ENCODE results near the gene NOD2. TPM values are rescaled to one million over a fixed set of nuclear protein-coding genes. Genes with fewer than 3 reads are reported as not detected.

The NOD2 gene
- total and polyA plus RNA-seq, 11 donors: 0.21 to 6.5 (median 0.74) TPM

DNA sequence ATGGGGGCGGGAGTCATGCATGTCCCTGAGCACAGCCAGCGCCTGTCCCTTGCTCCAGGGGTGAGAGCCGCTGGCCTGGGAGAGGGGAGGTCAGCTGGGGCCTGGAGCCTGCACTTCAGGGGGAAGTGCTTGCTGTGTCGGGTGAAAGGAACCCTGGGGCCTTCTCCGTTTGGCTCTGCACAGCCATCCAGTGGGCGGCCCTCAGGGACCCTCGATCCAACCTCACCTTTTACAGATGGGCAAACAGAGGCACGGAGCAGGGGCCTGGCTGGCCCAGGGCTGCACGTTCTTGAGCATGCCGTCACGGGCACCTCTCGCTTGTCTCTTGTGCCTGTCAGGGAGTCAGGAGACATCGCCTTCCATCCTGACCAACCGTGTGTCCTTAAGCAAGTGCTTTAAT lies 14.1 kb upstream of the NOD2 start:
- ATAC-seq (no peak), DNase-seq (no peak)
- peaks cover 0 to 10% (median 0%) of the 10 kb centered on the region in 9 donors for H3K27me3 ChIP-seq
- H3K9me3 ChIP-seq: no peaks in the 10 kb centered on the region
- WGBS, 4 donors: 80 to 89% (median 84%) methylated on average over 14 of the region's 14 CpGs
- H3K4me3 ChIP-seq: peak overlapping the region in 1 of 12 donors; percentile 70
- H3K27ac ChIP-seq: peak overlapping the region in 1 of 12 donors; percentile 90
- H3K36me3 ChIP-seq: peaks cover 0 to 37% (median 0%) of the 10 kb centered on the region in 9 donors
- intact Hi-C loops (cut with DNase I): no loop called here
- peaks cover 0 to 54% (median 0%) of the 10 kb centered on the region in 12 donors for H3K4me1 ChIP-seq
- TF ChIP-seq, protein P1, sequence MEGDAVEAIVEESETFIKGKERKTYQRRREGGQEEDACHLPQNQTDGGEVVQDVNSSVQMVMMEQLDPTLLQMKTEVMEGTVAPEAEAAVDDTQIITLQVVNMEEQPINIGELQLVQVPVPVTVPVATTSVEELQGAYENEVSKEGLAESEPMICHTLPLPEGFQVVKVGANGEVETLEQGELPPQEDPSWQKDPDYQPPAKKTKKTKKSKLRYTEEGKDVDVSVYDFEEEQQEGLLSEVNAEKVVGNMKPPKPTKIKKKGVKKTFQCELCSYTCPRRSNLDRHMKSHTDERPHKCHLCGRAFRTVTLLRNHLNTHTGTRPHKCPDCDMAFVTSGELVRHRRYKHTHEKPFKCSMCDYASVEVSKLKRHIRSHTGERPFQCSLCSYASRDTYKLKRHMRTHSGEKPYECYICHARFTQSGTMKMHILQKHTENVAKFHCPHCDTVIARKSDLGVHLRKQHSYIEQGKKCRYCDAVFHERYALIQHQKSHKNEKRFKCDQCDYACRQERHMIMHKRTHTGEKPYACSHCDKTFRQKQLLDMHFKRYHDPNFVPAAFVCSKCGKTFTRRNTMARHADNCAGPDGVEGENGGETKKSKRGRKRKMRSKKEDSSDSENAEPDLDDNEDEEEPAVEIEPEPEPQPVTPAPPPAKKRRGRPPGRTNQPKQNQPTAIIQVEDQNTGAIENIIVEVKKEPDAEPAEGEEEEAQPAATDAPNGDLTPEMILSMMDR (IDR thresholded peaks at IDR 0.05): no peak
- no peak for TF ChIP-seq POLR2A (IDR thresholded peaks at IDR 0.05)

DNA sequence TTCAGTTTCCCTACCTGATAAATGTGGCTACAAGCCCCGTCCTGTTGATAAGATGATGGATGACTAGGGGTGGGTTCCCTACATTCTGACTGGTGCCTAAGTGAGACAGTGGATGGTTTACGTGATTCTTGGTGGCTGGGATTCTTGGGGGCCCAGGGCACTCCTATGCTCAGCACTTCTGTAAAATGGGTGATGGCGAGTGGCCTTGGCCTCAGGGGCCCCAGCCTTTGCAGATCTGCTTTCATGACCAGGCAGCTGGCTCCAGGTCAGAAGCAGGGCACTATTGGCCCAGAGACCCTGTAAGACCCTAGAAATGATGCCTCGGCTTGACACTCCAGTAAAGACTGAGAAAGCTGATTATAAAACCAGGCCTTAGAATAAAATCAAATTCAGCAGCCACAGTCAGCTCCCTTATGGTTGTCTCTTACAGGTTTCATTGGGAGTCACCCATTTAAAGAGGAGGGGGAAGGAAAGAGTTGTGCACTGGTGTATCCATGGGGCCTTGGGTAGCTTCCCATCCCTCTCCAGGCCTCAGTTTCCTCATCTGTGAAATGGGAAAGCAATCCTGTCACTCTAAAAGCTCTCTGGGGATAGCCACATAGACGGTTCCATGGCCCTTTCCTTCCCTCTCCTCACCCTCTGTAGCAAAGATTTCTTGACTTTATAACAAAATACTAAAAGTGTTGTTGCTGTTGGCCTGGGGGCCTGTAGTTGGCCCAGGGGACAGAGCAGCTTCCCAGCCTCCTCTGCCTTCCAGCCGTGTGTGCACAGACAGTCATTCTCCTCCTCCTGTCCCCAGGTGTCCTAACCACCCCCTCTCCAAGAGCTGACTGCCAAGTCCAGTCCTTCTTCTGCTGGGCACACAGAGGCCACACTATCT lies 13.5 kb upstream of the NOD2 start:
- Histone ChIP-seq H3K36me3 (peaks cover 0 to 31% (median 0%) of the 10 kb centered on the region in 9 donors), H3K4me1 (peaks cover 0 to 61% (median 0%) of the 10 kb centered on the region in 12 donors), H3K27me3 (peaks cover 0 to 5% (median 0%) of the 10 kb centered on the region in 9 donors), H3K4me3 (peak overlapping the region in 5 of 12 donors; percentile 30 to 70 (median 49)), H3K9me3 (no peaks in the 10 kb centered on the region), H3K27ac (peak overlapping the region in 1 of 12 donors; percentile 90)
- intact Hi-C loops (cut with DNase I): no loop called here
- TF ChIP-seq POLR2A (IDR thresholded peaks at IDR 0.05): no peak
- TF ChIP-seq, protein P1 (IDR thresholded peaks at IDR 0.05): no peak
- DNase-seq (no peak), ATAC-seq (no peak)
- WGBS, 4 donors: 86 to 89% (median 87%) methylated on average over 6 of the region's 6 CpGs

DNA sequence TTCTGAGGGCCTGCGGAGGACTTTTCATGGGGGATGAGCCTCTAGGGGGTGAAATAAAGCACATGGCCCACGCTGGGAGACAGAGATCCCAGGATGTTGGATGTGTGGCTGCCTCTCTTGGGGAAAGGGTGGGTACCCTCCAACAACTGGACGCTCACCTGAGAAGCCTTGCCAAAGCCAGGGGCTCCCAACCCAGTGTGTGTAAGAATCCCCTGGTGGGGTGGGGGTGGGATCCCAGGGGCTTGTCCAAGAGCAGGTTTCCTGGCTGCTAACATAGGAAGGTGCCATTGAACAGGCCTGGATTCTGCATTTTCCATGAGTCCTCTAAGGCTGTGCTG lies 12.9 kb upstream of the NOD2 start:
- Histone ChIP-seq H3K9me3 (no peaks in the 10 kb centered on the region), H3K36me3 (peaks cover 0 to 24% (median 0%) of the 10 kb centered on the region in 9 donors), H3K4me1 (peaks cover 0 to 67% (median 0%) of the 10 kb centered on the region in 12 donors), H3K27ac (peak overlapping the region in 2 of 12 donors; percentile 37 to 90), H3K27me3 (no peaks in the 10 kb centered on the region), H3K4me3 (peak overlapping the region in 9 of 12 donors; percentile 12 to 70 (median 34))
- WGBS, 4 donors: 89 to 95% (median 90%) methylated on average over 3 of the region's 3 CpGs
- no peak for TF ChIP-seq POLR2A (IDR thresholded peaks at IDR 0.05)
- TF ChIP-seq, protein P1 (IDR thresholded peaks at IDR 0.05): no peak
- no peak for ATAC-seq
- intact Hi-C loops (cut with DNase I): no loop called here
- DNase-seq: no peak

Measured in heart left ventricle (tissue), 16 donors.